Measurements from ENCODE around the gene EPC1. TPM values are rescaled to one million over a fixed set of nuclear protein-coding genes. Genes with fewer than 3 reads are reported as not detected.

Gene EPC1
- total RNA-seq, 1 donor from 2014 or later, result 62.7 TPM

DNA sequence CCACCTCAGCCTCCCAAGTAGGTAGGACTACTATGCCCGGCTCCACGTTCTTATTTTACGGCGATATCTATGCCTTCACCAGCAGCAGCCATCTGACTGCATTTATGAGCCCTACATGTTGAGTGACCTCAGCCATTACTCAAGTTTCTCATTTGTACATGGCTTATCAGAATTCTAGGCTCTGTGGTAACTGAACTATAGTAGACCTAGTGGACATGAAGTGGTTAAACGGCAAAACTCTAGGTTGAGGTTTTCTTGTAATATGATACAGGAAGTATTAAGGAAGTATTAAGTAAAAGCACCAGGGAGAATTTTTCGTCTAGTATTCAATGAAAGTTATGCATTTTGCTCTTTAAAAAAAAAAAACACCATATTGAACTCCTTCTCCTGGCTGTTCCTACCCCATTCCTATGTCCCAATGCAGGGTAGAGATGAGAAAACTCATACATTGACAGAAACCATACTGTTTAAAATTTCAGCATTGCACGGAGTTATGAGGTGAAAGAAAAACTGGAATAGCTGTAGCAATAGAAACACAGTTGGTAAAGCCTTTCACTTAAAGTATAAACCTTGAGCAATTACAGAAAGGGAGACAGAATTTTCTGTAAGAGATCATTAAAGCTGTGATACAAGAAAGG lies 39.8 kb upstream of the EPC1 start:
- Mint-ChIP-seq H3K27ac (peak overlapping the region; percentile 47), H3K4me3 (no peak overlapping the region), H3K27me3 (ENCODE audit: low read depth) (no peaks in the 10 kb centered on the region), H3K9me3 (no peaks in the 10 kb centered on the region), H3K4me1 (peaks cover 10% of the 10 kb centered on the region), H3K36me3 (no peaks in the 10 kb centered on the region)
- TF ChIP-seq, protein P1, sequence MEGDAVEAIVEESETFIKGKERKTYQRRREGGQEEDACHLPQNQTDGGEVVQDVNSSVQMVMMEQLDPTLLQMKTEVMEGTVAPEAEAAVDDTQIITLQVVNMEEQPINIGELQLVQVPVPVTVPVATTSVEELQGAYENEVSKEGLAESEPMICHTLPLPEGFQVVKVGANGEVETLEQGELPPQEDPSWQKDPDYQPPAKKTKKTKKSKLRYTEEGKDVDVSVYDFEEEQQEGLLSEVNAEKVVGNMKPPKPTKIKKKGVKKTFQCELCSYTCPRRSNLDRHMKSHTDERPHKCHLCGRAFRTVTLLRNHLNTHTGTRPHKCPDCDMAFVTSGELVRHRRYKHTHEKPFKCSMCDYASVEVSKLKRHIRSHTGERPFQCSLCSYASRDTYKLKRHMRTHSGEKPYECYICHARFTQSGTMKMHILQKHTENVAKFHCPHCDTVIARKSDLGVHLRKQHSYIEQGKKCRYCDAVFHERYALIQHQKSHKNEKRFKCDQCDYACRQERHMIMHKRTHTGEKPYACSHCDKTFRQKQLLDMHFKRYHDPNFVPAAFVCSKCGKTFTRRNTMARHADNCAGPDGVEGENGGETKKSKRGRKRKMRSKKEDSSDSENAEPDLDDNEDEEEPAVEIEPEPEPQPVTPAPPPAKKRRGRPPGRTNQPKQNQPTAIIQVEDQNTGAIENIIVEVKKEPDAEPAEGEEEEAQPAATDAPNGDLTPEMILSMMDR (IDR thresholded peaks at IDR 0.05; ENCODE audit: unreplicated experiment), result no peak
- DNase-seq (ENCODE audit: low spot score in 2 of 2, unreplicated experiment in 2 of 2), result no peak

DNA sequence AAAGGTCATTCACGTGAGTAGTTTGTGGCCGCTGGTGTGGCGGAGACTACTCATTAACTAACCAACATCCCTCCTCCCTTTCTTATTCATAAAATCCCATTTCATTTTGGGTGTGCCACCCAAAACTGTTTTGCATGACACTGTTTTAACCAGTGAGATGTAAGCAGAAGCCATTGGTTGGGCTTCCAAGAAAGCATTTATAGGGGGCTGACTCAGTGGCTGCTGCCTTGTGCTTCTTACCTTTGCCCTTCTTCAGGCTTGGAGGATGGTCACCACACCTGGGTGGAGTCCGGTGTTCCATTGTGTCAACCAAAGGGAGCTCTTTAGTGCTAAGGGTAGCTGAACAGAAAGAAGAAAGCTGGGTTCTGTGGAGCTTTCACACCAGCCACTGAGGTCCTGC lies 37.2 kb upstream of the EPC1 start:
- Mint-ChIP-seq H3K27ac (no peak overlapping the region), H3K27me3 (ENCODE audit: low read depth) (no peaks in the 10 kb centered on the region), H3K4me1 (peaks cover 10% of the 10 kb centered on the region), H3K4me3 (no peak overlapping the region), H3K9me3 (no peaks in the 10 kb centered on the region), H3K36me3 (no peaks in the 10 kb centered on the region)
- TF ChIP-seq, protein P1 (IDR thresholded peaks at IDR 0.05; ENCODE audit: unreplicated experiment), result no peak
- DNase-seq (ENCODE audit: low spot score in 2 of 2, unreplicated experiment in 2 of 2), result no peak

DNA sequence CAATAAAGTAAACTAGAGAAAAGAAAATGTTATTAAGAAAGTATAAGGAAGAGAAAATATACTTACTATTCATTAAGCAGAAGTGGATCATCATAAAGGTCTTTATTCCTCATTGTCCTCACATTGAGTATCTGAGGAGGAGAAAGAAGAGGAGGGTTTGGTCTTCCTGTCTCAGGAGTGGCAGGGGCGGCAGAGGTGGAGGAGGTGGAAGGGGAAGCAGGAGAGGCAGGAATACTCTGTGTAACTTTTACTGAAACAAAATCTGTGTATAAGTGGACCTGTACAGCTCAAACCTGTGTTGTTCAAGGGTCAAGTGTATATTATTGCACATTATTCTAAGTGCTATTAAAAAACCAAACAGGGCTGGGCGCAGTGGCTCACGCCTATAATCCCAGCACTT lies 34.2 kb upstream of the EPC1 start:
- Mint-ChIP-seq H3K4me3 (no peak overlapping the region), H3K27ac (peak overlapping the region; percentile 68), H3K36me3 (no peaks in the 10 kb centered on the region), H3K27me3 (ENCODE audit: low read depth) (no peaks in the 10 kb centered on the region), H3K4me1 (peaks cover 2% of the 10 kb centered on the region), H3K9me3 (no peaks in the 10 kb centered on the region)
- TF ChIP-seq, protein P1 (IDR thresholded peaks at IDR 0.05; ENCODE audit: unreplicated experiment), result no peak
- no peak for DNase-seq (ENCODE audit: low spot score in 2 of 2, unreplicated experiment in 2 of 2)

DNA sequence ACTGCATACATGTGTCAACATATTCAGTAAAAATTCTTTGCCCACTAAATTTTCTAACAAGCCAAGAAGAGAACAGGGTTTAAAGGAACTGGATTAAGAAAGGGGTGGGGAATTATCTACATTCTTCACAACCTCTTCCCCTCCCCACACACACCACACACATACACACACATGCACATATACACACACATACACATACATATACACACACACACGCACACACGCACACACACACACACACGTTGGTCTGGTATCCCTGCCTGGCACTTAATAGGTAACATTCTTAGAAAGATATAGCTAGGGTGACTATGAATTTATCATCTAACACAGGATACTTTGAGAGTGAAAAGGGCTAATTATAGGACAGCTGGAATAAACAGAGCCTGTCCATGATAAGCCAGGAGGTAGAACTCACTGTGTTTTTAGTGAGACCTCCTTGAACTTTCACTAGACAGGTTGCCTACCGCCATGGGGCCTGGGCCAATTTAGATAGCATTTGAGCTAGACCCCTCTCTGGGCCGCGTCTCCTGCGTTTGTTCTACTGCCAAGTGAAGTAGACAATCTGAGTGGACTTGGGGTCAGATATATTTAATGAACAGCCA lies 33.1 kb upstream of the EPC1 start:
- DNase-seq (ENCODE audit: low spot score in 2 of 2, unreplicated experiment in 2 of 2), result no peak
- Mint-ChIP-seq H3K4me3 (no peak overlapping the region), H3K36me3 (no peaks in the 10 kb centered on the region), H3K27me3 (ENCODE audit: low read depth) (no peaks in the 10 kb centered on the region), H3K4me1 (peaks cover 4% of the 10 kb centered on the region), H3K27ac (no peak overlapping the region), H3K9me3 (peaks cover 4% of the 10 kb centered on the region)
- TF ChIP-seq, protein P1 (IDR thresholded peaks at IDR 0.05; ENCODE audit: unreplicated experiment), result no peak

DNA sequence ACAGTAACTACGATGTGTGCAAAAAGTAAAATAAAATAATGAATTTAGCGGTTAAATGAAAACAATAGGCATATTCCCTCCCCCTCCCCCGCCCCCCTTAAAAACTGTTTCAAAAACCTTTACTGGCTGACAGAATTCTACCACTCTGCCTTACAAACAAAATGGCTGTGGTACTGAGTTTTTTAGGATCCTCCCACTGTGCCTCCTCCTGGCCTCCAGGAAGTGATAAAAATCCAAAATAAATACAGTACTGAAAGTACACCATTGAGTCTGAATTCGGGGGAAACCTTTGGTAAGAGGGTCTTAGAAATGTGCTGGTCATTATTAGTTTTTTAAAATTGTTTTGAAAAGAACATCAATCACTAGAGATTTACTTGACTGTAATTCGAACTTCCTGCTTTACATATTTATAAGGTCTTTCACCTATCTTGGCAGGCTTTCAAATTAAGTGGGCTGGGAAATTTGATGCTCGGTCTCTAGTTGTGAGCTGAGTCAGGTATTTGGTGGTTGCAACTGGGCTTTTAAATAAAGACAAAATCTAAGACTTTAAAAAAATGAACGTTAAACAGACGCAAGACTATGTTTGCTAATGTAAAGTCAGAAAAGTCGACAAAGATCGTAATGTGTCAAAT lies 32.5 kb upstream of the EPC1 start:
- Mint-ChIP-seq H3K27me3 (ENCODE audit: low read depth) (no peaks in the 10 kb centered on the region), H3K4me3 (no peak overlapping the region), H3K36me3 (peaks cover 2% of the 10 kb centered on the region), H3K9me3 (peaks cover 7% of the 10 kb centered on the region), H3K27ac (no peak overlapping the region), H3K4me1 (peaks cover 7% of the 10 kb centered on the region)
- DNase-seq (ENCODE audit: low spot score in 2 of 2, unreplicated experiment in 2 of 2), result no peak
- TF ChIP-seq, protein P1 (IDR thresholded peaks at IDR 0.05; ENCODE audit: unreplicated experiment), result no peak

Data from mesothelial cell of epicardium (in vitro differentiated cells).